SH-SY5Y (cell line): ENCODE data around the gene HRG.

Experiments used
- GATA2 ChIP-seq: IDR thresholded peaks from 2 replicates; pipeline ENCODE4 v1.6.1; 2011; ENCODE audit warnings: mild to moderate bottlenecking, low read depth, low read length
- GATA3 ChIP-seq: IDR thresholded peaks from 2 replicates; pipeline ENCODE4 v1.6.1; 2011; ENCODE audit warnings: low read depth, mild to moderate bottlenecking, low read length, moderate library complexity

- TF ChIP-seq GATA3 (no peak), GATA2 (no peak)
These were observed 43.7 kb upstream of the HRG start for GRCh38 chr3:186621894-186622650.
